H1 (cell line): ENCODE results near the gene GLIS2.

ENCODE experiments used
- CBX5 ChIP-seq: fragments of 300-800, 300-1000 bp; sonication (generic); IDR thresholded peaks from 2 replicates; pipeline ENCODE4 v1.7.1; 2016; ENCODE audit warnings: antibody characterized with exemption, low read length, low read depth
- CHD2 ChIP-seq: IDR thresholded peaks from 2 replicates; pipeline ENCODE4 v1.6.1; 2012; ENCODE audit warnings: low read length, improper control_type of control experiment
- CREB1 ChIP-seq: IDR thresholded peaks from 2 replicates; pipeline ENCODE4 v1.6.1; 2012; ENCODE audit warnings: inconsistent platforms
- CTCF ChIP-seq, 3 experiments: IDR thresholded peaks; 1 replicate in 2 of 3; 2 replicates in 1 of 3; pipeline versions ENCODE4 v1.5.1 to v1.6.1; 2011; ENCODE audit warnings: low read length in 3 of 3, mild to moderate bottlenecking in 3 of 3, inconsistent platforms in 2 of 3, low read depth in 1 of 3, moderate library complexity in 1 of 3; ENCODE audit not compliant: insufficient read depth in 1 of 3; ENCODE audit errors: control extremely low read depth in 1 of 3
- EP300 ChIP-seq, 2 experiments: IDR thresholded peaks; 1 replicate in 1 of 2; 2 replicates in 1 of 2; pipeline ENCODE4 v1.6.1; 2011 to 2012; ENCODE audit warnings: low read depth in 2 of 2, low read length in 2 of 2, mild to moderate bottlenecking in 2 of 2, borderline replicate concordance in 1 of 2, inconsistent platforms in 1 of 2, moderate library complexity in 1 of 2
- HDAC6 ChIP-seq: IDR thresholded peaks from one replicate; pipeline ENCODE4 v1.7.1; 2012; ENCODE audit warnings: low read depth, mild to moderate bottlenecking, inconsistent platforms, low read length, moderate library complexity
- JUND ChIP-seq: IDR thresholded peaks from 2 replicates; pipeline ENCODE4 v1.6.1; 2011; ENCODE audit warnings: mild to moderate bottlenecking, improper control_type of control experiment, low read length
- MAX ChIP-seq: IDR thresholded peaks from 2 replicates; pipeline ENCODE4 v1.6.1; 2012; ENCODE audit warnings: inconsistent platforms
- POLR2A ChIP-seq, 2 experiments: IDR thresholded peaks; 1 replicate in 1 of 2; 2 replicates in 1 of 2; pipeline ENCODE4 v1.6.1; 2011; ENCODE audit warnings: low read depth in 2 of 2, low read length in 2 of 2, mild to moderate bottlenecking in 2 of 2; ENCODE audit errors: control extremely low read depth in 1 of 2
- RFX5 ChIP-seq: IDR thresholded peaks from 2 replicates; pipeline ENCODE4 v1.6.1; 2011; ENCODE audit warnings: low read depth, low read length, improper control_type of control experiment, borderline replicate concordance
- SP1 ChIP-seq: IDR thresholded peaks from 2 replicates; pipeline ENCODE4 v1.6.1; 2011; ENCODE audit warnings: low read depth, low read length

GRCh38 chr16:4270595-4270994, 45.3 kb upstream of the GLIS2 start:
- no peak for TF ChIP-seq CTCF (IDR thresholded peaks at IDR 0.05; ENCODE audit: control extremely low read depth in 1 of 3, insufficient read depth in 1 of 3, low read depth in 1 of 3, low read length in 3 of 3)
- TF ChIP-seq CREB1: no peak
- no peak for TF ChIP-seq RFX5
- no peak for TF ChIP-seq HDAC6
- TF ChIP-seq POLR2A (IDR thresholded peaks at IDR 0.05; ENCODE audit: control extremely low read depth in 1 of 2, low read depth in 2 of 2, low read length in 2 of 2): no peak
- TF ChIP-seq EP300 (IDR thresholded peaks at IDR 0.05; ENCODE audit: borderline replicate concordance in 1 of 2, low read depth in 2 of 2, low read length in 2 of 2): no peak
- no peak for TF ChIP-seq SP1
- TF ChIP-seq CHD2: no peak
- no peak for TF ChIP-seq JUND
- TF ChIP-seq CBX5: no peak
- TF ChIP-seq MAX: no peak
